Activated CD8-positive, alpha-beta memory T cell treated with anti-CD3 and anti-CD28 coated beads, Interleukin-2, amount 50 U/mL, for 24 hours (primary cell): ENCODE results near the gene TMCO1.
"Not testable (repeated sequence)": the region's sequence is repeated elsewhere in the genome, so short reads cannot be mapped to it uniquely, and the experiment has no call there.

Experiments
- DNase-seq: peaks from one replicate; pipeline ENCODE4 v3.0.0-alpha.2; 2020; ENCODE audit errors: extremely low read depth

TMCO1 gene

GRCh38 chr1:165768513-165769394 is at the start of gene TMCO1:
TMCO1 (minus strand) TSS chr1:165768868; CDS start chr1:165768751, 117 bp downstream.
- DNase-seq, result peak; percentile 89

- DNase-seq, result no peak
Measured at GRCh38 chr1:165816826-165817497, 48.3 kb upstream of the TMCO1 start.

GRCh38 chr1:165816157-165816556 is 47.5 kb upstream of the TMCO1 start:
- DNase-seq, result no peak

DNA sequence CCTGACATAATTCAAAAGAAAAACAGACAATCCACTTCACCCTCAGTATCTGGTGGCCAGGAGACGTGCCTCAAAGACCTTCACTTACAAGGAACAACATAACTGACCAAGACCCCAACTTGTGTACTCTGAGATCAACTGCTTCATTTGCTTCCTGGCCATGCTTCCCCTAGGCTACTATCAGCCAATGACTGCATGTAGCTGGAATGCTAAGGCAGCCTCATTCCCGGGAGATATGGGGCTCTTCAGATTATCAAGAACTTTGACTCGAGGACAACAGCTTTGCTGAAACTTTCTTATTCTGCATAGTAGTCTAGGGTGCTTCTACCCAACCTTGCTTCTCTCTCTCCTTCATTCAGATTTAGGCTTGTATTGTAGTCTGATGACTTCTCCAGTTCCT is 47.1 kb upstream of the TMCO1 start:
- no peak for DNase-seq

DNA sequence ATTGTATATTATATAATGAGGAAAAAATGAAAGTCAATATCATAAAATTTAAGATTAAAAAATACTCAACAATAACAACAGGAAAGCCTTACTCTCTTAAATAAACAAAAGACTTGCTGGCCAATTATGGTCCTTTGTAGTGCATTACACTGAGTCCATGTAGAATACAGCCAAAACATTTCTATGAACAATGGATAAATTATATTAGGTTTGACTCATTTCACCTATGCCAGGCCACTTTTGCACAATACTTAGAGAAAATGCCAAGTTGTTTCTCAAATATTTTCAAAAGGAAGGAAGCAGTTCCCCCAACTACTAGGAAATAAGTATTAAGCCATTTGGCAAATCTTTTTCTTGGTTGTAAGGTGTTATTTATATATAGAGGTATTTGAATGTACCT is 38.9 kb upstream of the TMCO1 start:
- no peak for DNase-seq

GRCh38 chr1:165804513-165804912 is 35.8 kb upstream of the TMCO1 start:
- not testable (repeated sequence) for DNase-seq

DNA sequence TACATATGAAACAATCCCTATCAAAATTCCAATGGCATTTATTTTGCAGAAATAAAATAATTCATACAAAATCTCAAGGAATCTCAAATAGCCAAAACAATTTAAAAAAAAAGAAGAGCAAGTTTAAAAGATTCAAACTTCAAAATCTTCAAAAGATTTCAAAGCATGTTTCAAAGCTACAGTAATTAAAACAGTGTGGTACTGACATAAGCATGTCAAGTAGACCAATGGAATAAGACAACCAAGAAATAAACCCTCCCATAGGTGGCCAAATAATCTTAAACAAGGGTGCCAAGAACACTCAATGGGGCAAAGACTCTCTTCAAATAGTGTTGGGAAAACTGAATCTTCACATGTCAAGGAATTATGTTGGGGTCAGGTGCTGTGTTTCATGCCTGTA is 30.7 kb upstream of the TMCO1 start:
- DNase-seq, result no peak

- no peak for DNase-seq
Measured at GRCh38 chr1:165795894-165796293, 27.2 kb upstream of the TMCO1 start.

GRCh38 chr1:165793951-165794350 is 25.3 kb upstream of the TMCO1 start:
- DNase-seq, result no peak

DNA sequence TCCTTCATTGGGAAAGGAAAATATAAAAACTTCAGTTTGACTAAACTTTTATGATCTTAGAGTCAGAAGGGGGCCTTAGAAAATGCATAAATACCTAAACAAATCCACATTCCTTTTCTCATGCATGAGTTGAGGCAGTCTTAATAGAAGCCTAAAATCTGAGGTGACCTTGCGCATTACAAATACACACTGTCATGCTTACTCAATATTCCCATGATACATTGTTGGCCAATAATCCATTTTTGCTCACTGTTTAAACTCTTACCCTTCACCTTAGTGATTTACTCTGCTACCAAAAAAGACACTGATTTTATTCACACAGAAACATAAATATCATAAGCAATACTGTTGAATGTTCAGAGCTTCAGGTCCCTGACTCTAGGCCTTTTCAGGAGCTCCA is 19.1 kb upstream of the TMCO1 start:
- DNase-seq, result no peak

GRCh38 chr1:165783519-165783918 is 14.9 kb upstream of the TMCO1 start:
- DNase-seq, result not testable (repeated sequence)

DNA sequence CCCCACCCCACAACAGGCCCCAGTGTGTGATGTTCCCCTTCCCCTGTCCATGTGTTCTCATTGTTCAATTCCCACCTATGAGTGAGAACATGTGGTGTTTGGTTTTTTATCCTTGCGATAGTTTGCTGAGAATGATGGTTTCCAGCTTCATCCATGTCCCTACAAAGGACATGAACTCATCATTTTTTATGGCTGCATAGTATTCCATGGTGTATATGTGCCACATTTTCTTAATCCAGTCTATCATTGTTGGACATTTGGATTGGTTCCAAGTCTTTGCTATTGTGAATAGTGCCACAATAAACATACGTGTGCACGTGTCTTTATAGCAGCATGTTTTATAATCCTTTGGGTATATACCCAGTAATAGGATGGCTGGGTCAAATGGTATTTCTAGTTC is 9.5 kb upstream of the TMCO1 start:
- not testable (repeated sequence) for DNase-seq

- no peak for DNase-seq
Measured at GRCh38 chr1:165773324-165773965, 4.8 kb upstream of the TMCO1 start.

GRCh38 chr1:165772739-165773138 is 4.1 kb upstream of the TMCO1 start:
- DNase-seq, result no peak

DNA sequence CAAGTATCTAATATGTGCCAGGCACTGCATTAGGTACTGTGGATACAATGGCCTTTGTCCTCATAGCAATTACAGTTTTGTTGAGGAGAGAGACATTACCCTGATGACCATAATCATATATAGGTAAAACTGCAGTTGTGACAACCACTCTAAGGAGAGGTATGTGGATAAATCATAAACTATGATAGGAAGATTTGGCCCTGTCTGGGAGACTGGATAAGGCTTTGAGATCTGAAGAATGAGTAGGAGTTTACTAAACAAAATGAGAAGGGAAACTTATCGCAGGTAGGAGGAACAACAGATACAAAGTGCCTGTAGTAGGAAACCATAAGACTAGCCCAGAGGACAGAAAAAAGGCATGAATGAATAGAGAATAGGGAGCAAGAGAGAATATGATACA is 4.4 kb downstream of the TMCO1 start:
- DNase-seq, result no peak

GRCh38 chr1:165763442-165763841 is 5.2 kb downstream of the TMCO1 start:
- no peak for DNase-seq

DNA sequence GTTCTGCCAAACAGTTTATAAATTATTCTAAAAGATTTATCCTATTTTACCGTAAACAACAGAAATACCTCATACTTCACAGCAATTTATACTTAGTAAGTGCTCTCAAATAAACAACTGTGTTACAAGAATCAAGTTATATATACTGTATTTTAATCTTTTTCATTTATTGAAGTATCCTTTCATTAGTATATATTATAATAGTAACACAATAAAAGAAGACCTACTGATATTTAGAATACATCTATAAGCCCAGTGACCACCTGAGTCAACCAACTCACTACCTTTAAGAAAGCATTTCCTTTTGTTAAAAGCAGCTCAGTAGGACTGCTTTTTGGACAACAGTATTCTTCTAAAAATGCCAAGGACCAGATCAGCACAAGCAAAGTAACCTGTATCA is 5.9 kb downstream of the TMCO1 start:
- no peak for DNase-seq

- no peak for DNase-seq
Measured at GRCh38 chr1:165759095-165759494, 9.6 kb downstream of the TMCO1 start.

GRCh38 chr1:165755393-165756010 is 13.2 kb downstream of the TMCO1 start:
- no peak for DNase-seq

GRCh38 chr1:165753934-165754333 is 14.7 kb downstream of the TMCO1 start:
- no peak for DNase-seq

DNA sequence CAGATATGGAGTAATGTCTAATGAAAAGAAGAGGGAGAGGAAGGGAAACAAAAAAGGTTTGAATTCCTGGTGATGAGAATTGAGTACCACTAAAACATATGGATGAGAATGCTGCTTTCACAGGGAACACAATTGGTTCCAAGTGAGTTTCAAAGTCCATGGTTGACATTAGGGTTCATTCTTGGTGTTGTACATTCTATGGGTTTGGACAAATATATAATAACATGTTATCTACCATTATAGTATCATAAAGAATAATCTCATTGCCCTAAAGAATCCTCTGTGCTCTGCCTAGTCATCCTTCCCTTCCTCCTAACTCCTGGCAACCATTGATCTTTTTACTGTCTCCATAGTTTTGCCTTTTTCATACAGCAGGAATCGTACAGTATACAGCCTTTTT is 20.1 kb downstream of the TMCO1 start:
- no peak for DNase-seq
